Endodermal cell (in vitro differentiated cells): ENCODE data around the gene ST8SIA5. TPM values are rescaled to one million over a fixed set of nuclear protein-coding genes. Genes with fewer than 3 reads are reported as not detected.

ENCODE experiments used
- DNase-seq: peaks from one replicate; pipeline ENCODE4 v3.0.0-alpha.2; 2017
- H3K27ac ChIP-seq: 2 replicates; pipeline ENCODE4 v1.5.1; 2013; ENCODE audit warnings: mild to moderate bottlenecking, low read depth, low read length, moderate library complexity
- H3K27me3 ChIP-seq: 2 replicates; pipeline ENCODE4 v1.6.1; 2013; ENCODE audit warnings: mild to moderate bottlenecking, low read length, moderate library complexity; ENCODE audit not compliant: insufficient read depth, control insufficient read depth, poor library complexity, severe bottlenecking
- H3K36me3 ChIP-seq: 2 replicates; pipeline ENCODE4 v1.7.0; 2013; ENCODE audit warnings: mild to moderate bottlenecking, low read length, moderate library complexity; ENCODE audit not compliant: control insufficient read depth, insufficient read depth
- H3K4me1 ChIP-seq: one replicate; pipeline ENCODE4 v1.7.0; 2013; ENCODE audit warnings: low read length; ENCODE audit not compliant: control insufficient read depth, insufficient read depth
- H3K4me3 ChIP-seq: 2 replicates; pipeline ENCODE4 v1.5.1; 2013; ENCODE audit warnings: mild to moderate bottlenecking, low read length, moderate library complexity
- H3K9ac ChIP-seq: 2 replicates; pipeline ENCODE4 v1.6.1; 2013; ENCODE audit warnings: mild to moderate bottlenecking, low read length, moderate library complexity; ENCODE audit not compliant: poor library complexity, severe bottlenecking; ENCODE audit errors: extremely low read depth
- H3K9me3 ChIP-seq: 2 replicates; pipeline ENCODE4 v1.6.1; 2013; ENCODE audit warnings: mild to moderate bottlenecking, low read length, moderate library complexity; ENCODE audit not compliant: control insufficient read depth
- H3K27ac Mint-ChIP-seq: 2 replicates; pipeline ENCODE4 v1.8.0; 2020; ENCODE audit warnings: mixed read lengths
- H3K27me3 Mint-ChIP-seq: 2 replicates; pipeline ENCODE4 v1.8.0; 2021; ENCODE audit warnings: mild to moderate bottlenecking, mixed read lengths; ENCODE audit not compliant: insufficient read depth
- H3K36me3 Mint-ChIP-seq: 2 replicates; pipeline ENCODE4 v1.8.0; 2020; ENCODE audit warnings: low read depth, mixed read lengths
- H3K4me1 Mint-ChIP-seq: 2 replicates; pipeline ENCODE4 v1.8.0; 2020; ENCODE audit warnings: mixed read lengths
- H3K4me3 Mint-ChIP-seq: 2 replicates; pipeline ENCODE4 v1.8.0; 2020; ENCODE audit warnings: mild to moderate bottlenecking, moderate library complexity, mixed read lengths
- H3K9me3 Mint-ChIP-seq: 2 replicates; pipeline ENCODE4 v1.8.0; 2020; ENCODE audit warnings: mild to moderate bottlenecking, mixed read lengths
- CTCF ChIP-seq: fragments of 200-600 bp; sonication (generic); conservative IDR thresholded peaks from 2 replicates; pipeline ENCODE4 v1.5.0; 2021; ENCODE audit warnings: antibody characterized with exemption, mild to moderate bottlenecking
- WGBS, 2 experiments: methylation state at CpG; one replicate each; pipeline versions ENCODE4 v1.1.5 to v1.1.7; 2013; ENCODE audit warnings: missing lambda C conversion rate in 2 of 2, mixed read lengths in 1 of 2; ENCODE audit not compliant: insufficient coverage in 1 of 2, insufficient read length in 1 of 2; 5-methylcytosine and 5-hydroxymethylcytosine counted together
- total RNA-seq, 2 donors: library from RNA; stranded (reverse); fragmentation: NEBNext Ultra II Directional in 1 of 2; extraction: Animal tissue kit (Norgen Biotek cat#: 25700) in 1 of 2; gene quantifications; 2 replicates in 1 of 2; 3 replicates in 1 of 2; pipeline ENCODE4 v1.2.1, GENCODE V29; 2021

ST8SIA5 gene
- total RNA-seq, 2 donors from 2014 or later: 0.24 to 0.73 TPM

- H3K4me1 ChIP-seq: no peaks in the 10 kb centered on the region
- H3K4me3 ChIP-seq: no peak overlapping the region
- H3K27ac ChIP-seq: no peak overlapping the region
- no peaks in the 10 kb centered on the region for H3K27me3 ChIP-seq
- no peak for TF ChIP-seq CTCF
- Mint-ChIP-seq H3K27ac (no peak overlapping the region), H3K27me3 (peaks cover 4% of the 10 kb centered on the region), H3K4me3 (no peak overlapping the region), H3K36me3 (no peaks in the 10 kb centered on the region), H3K4me1 (no peaks in the 10 kb centered on the region), H3K9me3 (no peaks in the 10 kb centered on the region)
- H3K36me3 ChIP-seq: no peaks in the 10 kb centered on the region
- DNase-seq: no peak
- 75% methylated on average over 3 of the region's 3 CpGs; no CpG with 5 or more reads in 1 of the 2 experiments for WGBS, 2 experiments
- H3K9me3 ChIP-seq: no peaks in the 10 kb centered on the region
- H3K9ac ChIP-seq: no peak overlapping the region
Measured at GRCh38 chr18:46678041-46678440, 78.8 kb downstream of the ST8SIA5 start.

GRCh38 chr18:46677611-46678010 is 79.2 kb downstream of the ST8SIA5 start:
- H3K4me1 Mint-ChIP-seq: peaks cover 3% of the 10 kb centered on the region

GRCh38 chr18:46676182-46676835 is 80.5 kb downstream of the ST8SIA5 start:
- Histone ChIP-seq H3K9ac (no peak overlapping the region), H3K9me3 (no peaks in the 10 kb centered on the region), H3K27ac (no peak overlapping the region), H3K27me3 (no peaks in the 10 kb centered on the region), H3K4me1 (no peaks in the 10 kb centered on the region), H3K4me3 (no peak overlapping the region), H3K36me3 (no peaks in the 10 kb centered on the region)
- Mint-ChIP-seq H3K36me3 (no peaks in the 10 kb centered on the region), H3K27me3 (peaks cover 4% of the 10 kb centered on the region), H3K4me1 (peaks cover 10% of the 10 kb centered on the region), H3K27ac (no peak overlapping the region), H3K9me3 (no peaks in the 10 kb centered on the region), H3K4me3 (no peak overlapping the region)
- DNase-seq: no peak
- no peak for TF ChIP-seq CTCF
- WGBS, 2 experiments: 83 to 84% methylated on average over 15 of the region's 15 CpGs

More at GRCh38 chr18:46677611-46678010, 79.2 kb downstream of the ST8SIA5 start:
- Mint-ChIP-seq H3K9me3 (no peaks in the 10 kb centered on the region), H3K27ac (no peak overlapping the region), H3K36me3 (no peaks in the 10 kb centered on the region), H3K4me3 (no peak overlapping the region), H3K27me3 (peaks cover 4% of the 10 kb centered on the region)
- peak; percentile 63 for DNase-seq
- TF ChIP-seq CTCF: peak; percentile 48
- Histone ChIP-seq H3K4me3 (no peak overlapping the region), H3K36me3 (no peaks in the 10 kb centered on the region), H3K27me3 (no peaks in the 10 kb centered on the region), H3K27ac (no peak overlapping the region), H3K4me1 (no peaks in the 10 kb centered on the region), H3K9me3 (no peaks in the 10 kb centered on the region), H3K9ac (no peak overlapping the region)
- WGBS, 2 experiments: 90% methylated on average over 2 of the region's 2 CpGs; no CpG with 5 or more reads in 1 of the 2 experiments
